ENCODE measurements around the gene MEOX2.

The MEOX2 gene

DNA sequence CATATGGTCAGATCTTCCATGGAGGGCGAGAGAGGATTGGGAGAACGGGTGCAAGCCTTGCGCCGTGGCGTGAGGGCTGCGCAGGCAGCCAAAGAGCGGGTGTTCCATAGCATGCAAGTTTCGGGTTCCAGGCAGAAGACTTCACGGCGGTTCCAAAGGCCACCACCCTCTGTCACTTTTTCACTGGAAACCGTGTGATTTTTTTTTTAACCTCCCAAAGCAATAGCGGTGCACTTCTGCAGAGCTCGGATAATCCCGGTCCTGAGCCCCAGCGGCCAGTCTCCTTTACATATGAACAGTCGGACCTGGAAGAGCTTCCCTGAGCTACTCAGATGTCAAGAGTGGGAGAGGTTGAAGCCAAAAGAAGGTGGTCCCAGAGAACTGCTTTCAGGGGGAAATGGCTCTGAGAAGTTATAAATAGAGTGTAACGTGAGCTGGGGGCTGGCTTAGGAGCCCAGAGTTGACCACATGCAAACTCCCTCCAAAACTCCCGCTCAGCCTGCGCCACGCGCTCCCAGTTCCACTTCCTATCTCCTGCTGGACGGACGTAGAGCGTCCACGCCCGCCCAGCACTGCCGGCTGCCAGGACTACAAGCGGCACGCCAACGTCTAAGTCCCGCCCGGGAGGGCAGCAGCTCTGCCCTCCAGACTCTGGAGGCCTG lies at the start of gene MEOX2:
Gene MEOX2 (minus strand): TSS at position 389 of the 662 bp plus-strand sequence. CDS start 281 bp downstream, at position 108.
- no peak for DNase-seq

DNA sequence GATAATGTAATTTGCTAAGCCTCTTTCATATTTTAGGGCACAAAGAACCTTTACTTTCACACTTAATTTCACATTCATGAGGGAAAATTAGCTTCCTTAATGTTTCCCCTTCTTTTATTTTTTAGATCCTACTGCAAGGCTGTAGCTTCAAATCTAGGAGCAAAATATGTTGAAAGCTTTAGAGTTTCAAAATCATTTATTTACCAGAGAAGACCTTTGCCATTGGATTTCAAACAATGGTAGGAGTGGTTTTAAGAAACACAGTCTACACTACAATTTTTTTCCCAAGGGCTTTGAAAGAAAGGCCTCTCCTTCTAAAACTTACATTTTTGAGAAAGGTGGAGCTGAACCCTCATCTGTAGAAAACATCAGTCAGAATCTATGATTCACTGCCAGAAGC lies 43.3 kb upstream of the MEOX2 start:
- no peak for DNase-seq

DNA sequence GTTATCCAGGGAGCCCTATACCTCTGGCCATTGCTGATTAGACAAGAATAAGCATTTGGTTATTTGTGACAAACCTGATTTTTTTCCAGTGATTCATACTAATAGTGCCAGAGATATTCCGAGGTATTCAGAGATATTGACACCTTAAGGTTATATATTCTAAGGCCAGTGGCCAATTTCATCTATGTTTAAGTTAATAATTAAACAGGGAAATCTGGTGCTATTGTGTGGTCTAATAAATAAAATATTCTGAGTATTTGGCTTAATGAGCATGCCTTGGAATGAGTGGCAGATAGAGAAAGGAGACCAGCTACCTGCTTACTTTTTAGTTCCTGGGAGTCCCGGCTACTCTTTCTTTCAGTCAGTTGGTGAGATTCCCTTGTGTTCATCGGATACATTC lies 38.6 kb upstream of the MEOX2 start:
- DNase-seq = no peak

GRCh38 chr7:15723841-15724240 lies 37.4 kb upstream of the MEOX2 start:
- no peak for DNase-seq

DNA sequence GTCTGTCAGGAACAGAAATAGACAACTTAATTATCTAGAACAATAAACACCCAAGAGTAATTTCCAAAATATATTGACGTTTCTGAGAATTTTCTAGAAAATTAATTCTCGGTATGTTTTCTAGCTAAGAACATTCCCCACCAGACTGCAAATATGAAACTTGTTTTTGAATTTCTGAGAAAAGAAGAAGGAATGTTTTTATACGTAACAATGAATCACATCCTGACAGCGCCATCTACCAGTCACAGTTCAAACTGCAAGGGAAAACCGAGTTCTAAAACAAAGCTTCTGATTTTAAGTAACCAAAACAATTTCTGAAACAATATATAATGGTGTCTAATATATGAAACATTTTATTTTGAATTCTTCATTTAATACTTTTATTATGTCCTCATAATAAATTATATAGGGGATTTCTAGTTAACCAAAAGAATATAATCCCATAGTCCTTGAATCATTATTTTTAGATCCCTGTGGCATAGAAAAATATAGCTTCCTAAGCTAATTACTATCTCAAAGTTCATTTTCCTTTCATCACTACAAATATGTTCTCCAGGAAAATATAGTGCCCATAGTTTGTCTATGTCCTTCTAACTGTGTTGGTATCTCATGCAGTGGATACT lies 34.5 kb upstream of the MEOX2 start:
- no peak for DNase-seq

DNA sequence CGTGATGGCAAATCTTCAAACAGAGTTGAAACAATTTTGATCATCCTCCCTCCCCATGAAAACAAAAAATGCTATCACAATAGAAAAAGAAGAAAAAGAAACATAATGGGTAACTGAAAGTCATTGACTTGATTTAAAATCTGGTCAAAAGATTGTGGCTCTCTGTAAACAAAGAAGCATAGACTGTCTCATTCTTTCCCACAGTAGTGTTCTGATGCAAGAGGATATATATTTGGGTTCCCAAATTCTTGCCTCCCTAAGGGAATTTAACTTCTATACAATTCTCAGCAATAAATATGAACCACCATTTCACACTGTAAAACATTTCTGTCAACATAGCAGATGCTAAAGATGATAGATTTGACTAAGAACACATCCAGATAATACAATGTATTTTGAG lies 32.8 kb upstream of the MEOX2 start:
- no peak for DNase-seq

- no peak for DNase-seq
Observed at GRCh38 chr7:15715435-15715834, 29.0 kb upstream of the MEOX2 start.

GRCh38 chr7:15709978-15710377 lies 23.5 kb upstream of the MEOX2 start:
- DNase-seq = no peak

DNA sequence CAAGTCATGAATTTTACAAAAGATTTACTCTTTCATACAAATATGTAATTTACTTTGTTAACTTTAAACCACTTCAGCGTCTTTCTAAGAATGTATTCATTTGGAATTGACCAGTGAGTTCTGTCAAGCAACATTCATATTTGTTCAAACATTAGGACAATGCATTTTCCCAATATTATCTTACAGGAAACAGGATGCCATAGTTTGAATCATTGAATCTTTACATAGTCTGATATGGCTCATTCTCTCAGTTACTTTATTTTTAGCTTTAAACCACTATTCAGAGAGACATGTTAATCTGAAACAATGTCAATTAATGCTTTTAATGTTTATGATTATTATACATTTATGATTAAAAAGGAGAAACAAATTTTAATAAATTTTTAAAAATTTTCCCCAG lies 21.1 kb upstream of the MEOX2 start:
- no peak for DNase-seq

GRCh38 chr7:15703732-15704131 lies 17.2 kb upstream of the MEOX2 start:
- DNase-seq = no peak

GRCh38 chr7:15692501-15693020 lies 6.1 kb upstream of the MEOX2 start:
- DNase-seq = no peak

DNA sequence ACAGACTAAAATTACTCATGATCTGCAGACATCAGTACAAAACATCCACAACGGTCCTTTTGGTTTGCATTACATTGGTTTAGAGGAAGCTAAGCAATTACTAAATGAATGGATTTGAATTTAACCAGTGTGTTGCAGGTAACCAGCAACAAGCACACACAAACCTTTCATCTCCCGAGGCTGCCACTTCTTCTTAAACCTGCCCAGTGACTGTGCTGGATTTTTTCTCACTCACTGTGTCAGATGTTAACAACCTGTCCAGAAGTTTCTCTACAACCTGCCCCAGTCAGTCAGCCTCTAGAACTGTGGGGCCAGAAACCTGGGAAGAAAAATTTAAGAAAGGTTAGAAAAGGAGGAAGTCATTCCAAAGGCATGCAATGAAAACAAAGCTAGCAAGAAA lies 2.4 kb upstream of the MEOX2 start:
- DNase-seq = no peak

DNA sequence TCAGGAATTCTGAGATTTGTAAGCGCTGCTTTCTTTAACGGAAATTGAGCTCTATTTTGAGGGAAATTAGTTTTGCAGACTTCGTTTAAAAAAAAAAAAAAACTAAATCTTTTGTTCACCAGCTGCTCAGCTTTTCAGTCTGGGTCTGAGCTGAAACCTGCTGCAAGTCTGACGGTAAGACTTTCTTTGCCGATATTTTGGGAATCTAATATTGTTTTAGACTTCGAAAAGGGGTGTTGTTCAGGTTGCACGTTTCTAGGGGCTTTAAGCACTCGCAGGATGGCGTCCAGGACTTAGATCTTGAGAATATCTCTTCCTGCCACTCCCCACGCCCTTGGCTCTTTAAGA lies 1.8 kb upstream of the MEOX2 start:
- DNase-seq = no peak

- no peak for DNase-seq
Observed at GRCh38 chr7:15687546-15688278, 1.2 kb upstream of the MEOX2 start.

DNA sequence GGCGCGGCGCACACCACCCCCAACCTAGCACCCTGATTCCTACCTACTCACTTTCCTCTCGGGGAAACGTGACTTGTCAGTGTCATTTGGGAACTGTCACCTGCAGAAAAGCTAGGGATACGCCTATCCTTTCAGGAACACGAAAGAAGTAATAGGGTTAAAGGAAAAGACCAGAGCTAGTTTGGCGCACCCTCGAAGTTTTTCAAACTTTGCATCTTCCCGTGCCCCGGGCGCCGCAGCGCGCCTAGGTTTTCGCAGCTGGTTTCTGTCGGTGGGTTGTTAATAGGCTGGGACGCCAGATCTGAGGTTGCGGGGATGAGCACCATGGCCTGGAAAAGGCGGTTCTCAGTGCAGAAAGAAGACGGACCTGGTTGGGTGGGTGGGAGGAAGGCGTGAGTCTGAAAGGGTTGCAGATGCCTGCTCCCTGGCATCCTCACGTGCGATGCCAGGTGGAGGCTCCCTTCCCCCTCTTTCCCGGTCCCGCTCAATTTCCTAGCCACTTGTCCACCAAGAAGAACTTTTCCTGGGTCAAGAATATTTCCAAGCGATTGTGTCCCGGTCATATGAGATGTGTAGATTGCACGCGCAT lies 568 bp upstream of the MEOX2 start:
- no peak for DNase-seq

GRCh38 chr7:15685358-15686294 lies 857 bp downstream of the MEOX2 start:
- no peak for DNase-seq

DNA sequence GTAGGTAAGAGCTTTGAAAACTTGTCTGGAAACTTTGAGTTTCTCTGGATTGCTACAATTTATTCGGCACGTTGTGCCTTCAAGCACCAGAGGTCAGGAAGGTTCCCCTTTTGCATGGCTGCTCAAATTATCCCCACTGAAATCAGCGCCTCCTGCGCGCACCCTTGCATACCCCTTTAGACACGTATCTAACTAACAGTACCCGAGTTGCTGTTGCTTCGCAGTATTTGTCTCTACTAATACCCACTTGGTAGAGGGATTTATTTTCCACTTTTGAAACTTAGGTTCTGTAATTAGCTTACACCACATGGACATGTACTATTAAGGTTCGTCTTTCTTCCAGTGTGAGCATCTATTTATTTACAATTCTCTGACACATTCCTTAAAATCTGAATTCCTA lies 1.6 kb downstream of the MEOX2 start:
- no peak for DNase-seq

- no peak for DNase-seq
Observed at GRCh38 chr7:15684111-15684800, 2.2 kb downstream of the MEOX2 start.

- DNase-seq = no peak
Observed at GRCh38 chr7:15682751-15683245, 3.7 kb downstream of the MEOX2 start.

GRCh38 chr7:15682111-15682510 lies 4.4 kb downstream of the MEOX2 start:
- DNase-seq = no peak

DNA sequence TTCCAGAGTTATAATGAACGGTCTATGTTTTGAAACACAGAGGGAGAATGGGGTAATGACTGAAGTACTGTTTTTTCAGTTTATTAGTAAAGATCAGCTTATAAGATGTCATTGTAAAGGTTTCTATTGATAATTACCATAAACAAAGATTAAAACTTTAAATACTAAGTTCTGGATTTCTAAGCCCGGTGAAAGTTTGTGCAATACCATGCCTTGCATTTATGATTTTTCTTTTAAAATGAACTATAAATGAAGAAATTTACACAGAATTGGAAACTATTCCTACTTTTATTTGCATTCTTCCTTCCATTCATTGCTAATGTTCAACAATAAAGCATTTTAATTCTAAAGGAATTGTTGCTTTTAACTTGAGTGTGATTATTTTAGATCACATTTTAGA lies 4.9 kb downstream of the MEOX2 start:
- no peak for DNase-seq

DNA sequence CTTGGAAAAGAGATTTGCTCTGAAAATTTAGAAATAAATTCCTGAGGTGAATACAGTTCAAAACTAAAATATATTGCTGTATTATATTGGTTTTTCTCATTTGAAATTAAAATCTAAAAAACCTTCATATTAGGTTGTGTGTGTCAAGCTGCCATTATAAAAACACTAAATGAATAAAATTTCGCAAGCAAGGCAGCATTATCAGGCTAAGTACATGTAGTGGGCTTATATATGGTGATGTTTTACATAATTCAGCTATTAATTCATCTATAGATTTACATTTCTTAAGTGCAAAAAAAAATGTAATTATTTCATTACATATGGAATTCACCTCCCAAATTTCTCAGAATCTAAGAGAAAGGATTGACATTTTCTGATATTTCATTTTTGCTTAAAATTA lies 5.3 kb downstream of the MEOX2 start:
- DNase-seq = no peak

Measured in CD4-positive, alpha-beta T cell treated with Interleukin-10 for 1 hour (primary cell).